Erythroblast (primary cell): ENCODE results near the gene CHRNG.

ENCODE experiments used
- DNase-seq, 2 experiments: peaks; one replicate each; lab custom pipeline; 2025; lab: John Stamatoyannopoulos, UW
- GATA1 ChIP-seq: IDR thresholded peaks from 2 replicates; pipeline ENCODE4 v1.6.1; 2011; ENCODE audit warnings: low read depth, mild to moderate bottlenecking, control low read depth, low read length, moderate library complexity
- POLR2A ChIP-seq: IDR thresholded peaks from 2 replicates; pipeline ENCODE4 v1.6.1; 2011; ENCODE audit warnings: mild to moderate bottlenecking, low read length

The CHRNG gene

DNA sequence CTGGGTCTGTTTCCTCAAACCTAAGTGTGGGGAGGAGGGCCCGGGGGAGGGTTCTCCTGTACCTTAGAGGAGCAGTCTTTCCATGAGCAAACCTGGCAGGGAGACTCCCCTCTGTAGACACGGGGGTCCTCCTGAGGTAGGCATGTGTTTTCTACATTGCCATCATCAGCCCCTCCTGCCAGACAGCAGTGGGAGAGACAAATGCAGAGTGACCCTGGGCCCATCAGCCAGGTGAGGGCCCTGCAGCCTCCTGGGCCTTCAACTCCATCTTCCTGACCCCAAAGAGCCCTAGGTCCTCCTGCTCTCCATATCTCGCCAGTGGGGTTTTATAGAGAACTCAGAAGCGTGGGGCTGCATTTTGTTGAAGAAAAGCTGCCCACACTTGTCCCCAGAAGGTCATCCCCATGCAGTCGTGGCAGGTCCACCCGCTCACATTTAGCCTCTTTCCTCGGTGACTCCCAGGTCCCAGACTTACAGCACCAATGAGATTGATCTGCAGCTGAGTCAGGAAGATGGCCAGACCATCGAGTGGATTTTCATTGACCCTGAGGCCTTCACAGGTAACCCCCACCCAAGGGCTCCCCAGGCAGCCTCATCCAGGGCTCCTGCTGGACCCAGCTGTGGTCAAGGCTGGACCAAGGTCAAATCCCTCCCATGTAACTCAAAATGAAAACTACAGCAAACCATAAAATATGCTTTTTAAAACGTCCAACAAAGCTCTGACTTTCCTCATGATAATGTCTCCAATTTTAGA, 2.6 kb downstream of the CHRNG start:
- no peak for TF ChIP-seq GATA1
- TF ChIP-seq POLR2A: no peak
- no peak for DNase-seq

DNA sequence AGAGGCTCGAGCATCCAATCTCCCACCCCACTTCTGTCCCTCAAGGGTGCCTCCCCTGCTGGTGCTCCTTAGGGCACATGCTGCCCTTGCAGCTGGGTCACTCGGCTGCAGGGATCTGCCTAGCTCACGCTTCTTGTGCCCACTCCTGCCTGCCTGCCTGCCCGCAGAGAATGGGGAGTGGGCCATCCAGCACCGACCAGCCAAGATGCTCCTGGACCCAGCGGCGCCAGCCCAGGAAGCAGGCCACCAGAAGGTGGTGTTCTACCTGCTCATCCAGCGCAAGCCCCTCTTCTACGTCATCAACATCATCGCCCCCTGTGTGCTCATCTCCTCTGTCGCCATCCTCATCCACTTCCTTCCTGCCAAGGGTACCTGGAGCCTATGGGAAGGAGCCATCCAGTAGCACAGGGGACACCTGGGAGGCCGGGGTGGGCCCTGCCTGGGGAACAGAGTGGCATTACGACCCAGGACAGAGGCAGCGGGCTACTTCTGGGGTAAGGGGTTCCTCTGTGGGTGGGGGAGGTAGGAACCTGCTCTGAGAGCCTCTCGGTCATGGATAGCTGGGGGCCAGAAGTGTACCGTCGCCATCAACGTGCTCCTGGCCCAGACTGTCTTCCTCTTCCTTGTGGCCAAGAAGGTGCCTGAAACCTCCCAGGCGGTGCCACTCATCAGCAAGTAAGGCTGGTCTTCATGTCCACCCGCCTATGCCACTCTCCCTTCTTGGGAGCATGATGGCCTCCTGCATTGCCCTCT, 3.4 kb downstream of the CHRNG start:
- DNase-seq: no peak
- TF ChIP-seq GATA1 (no peak), POLR2A (no peak)

- no peak for DNase-seq
- no peak for TF ChIP-seq GATA1
- peak; percentile 1 for TF ChIP-seq POLR2A
Measured at GRCh38 chr2:232543491-232543890, 4.0 kb downstream of the CHRNG start.

DNA sequence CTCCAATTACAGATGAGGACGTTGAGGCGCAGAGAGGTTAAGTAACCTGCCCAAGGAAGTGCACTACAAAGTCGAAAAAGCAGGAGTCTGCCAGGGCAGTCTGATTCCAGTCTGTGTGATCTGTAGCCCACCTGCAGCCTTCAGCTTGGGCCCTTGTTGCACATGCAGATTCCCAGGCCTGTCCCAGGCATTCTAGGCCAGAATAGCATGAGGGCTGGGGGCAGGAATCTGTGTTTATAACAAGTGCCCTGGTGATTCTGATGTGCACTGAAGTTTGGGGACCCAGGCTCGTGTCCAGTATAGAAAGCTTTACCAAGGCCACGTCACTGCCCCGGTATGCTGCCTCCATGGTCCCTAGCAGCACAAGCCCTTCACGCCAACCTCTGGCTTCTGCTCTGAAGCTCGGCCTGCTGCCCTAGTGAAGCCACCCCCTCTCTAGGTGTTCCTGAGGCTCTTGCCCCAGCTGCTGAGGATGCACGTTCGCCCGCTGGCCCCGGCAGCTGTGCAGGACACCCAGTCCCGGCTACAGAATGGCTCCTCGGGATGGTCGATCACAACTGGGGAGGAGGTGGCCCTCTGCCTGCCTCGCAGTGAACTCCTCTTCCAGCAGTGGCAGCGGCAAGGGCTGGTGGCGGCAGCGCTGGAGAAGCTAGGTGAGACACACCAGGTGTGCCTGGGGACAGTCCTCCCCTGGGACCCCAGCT, 4.6 kb downstream of the CHRNG start:
- no peak for TF ChIP-seq GATA1
- no peak for TF ChIP-seq POLR2A
- no peak for DNase-seq

- TF ChIP-seq POLR2A: no peak
- no peak for TF ChIP-seq GATA1
Measured at GRCh38 chr2:232544674-232545073, 5.2 kb downstream of the CHRNG start.

GRCh38 chr2:232545511-232546375, 6.3 kb downstream of the CHRNG start:
- no peak for TF ChIP-seq GATA1
- TF ChIP-seq POLR2A: no peak
- DNase-seq: no peak

More at GRCh38 chr2:232544674-232545073, 5.2 kb downstream of the CHRNG start:
- no peak for DNase-seq

- DNase-seq: no peak
- TF ChIP-seq POLR2A (no peak), GATA1 (no peak)
Measured at GRCh38 chr2:232547991-232548390, 8.5 kb downstream of the CHRNG start.

GRCh38 chr2:232549655-232550353, 10.3 kb downstream of the CHRNG start:
- DNase-seq: peak in 1 of 2 experiments; percentile 42
- no peak for TF ChIP-seq POLR2A

- TF ChIP-seq GATA1 (no peak), POLR2A (peak; percentile 94)
- DNase-seq: peak; percentile 96
Measured at GRCh38 chr2:232550354-232551249, 11.1 kb downstream of the CHRNG start, which contains the start of the genes EIF4E2 and TIGD1. EIF4E2 (plus strand) TSS chr2:232550689; CDS start chr2:232550725, 36 bp downstream. TIGD1 (minus strand) TSS chr2:232550557; CDS start chr2:232549882, 675 bp downstream.

- peak; percentile 31 to 53 for DNase-seq
- TF ChIP-seq GATA1 (no peak), POLR2A (no peak)
Measured at GRCh38 chr2:232551250-232551638, 11.8 kb downstream of the CHRNG start.

GRCh38 chr2:232551776-232552175, 12.3 kb downstream of the CHRNG start:
- TF ChIP-seq GATA1: no peak
- no peak for TF ChIP-seq POLR2A

More at GRCh38 chr2:232551776-232552175, 12.3 kb downstream of the CHRNG start:
- no peak for DNase-seq
